ENCODE measurements around the gene ARHGAP22. TPM values are rescaled to one million over a fixed set of nuclear protein-coding genes. Genes with fewer than 3 reads are reported as not detected.

ARHGAP22 gene
- total and polyA plus RNA-seq, 2 experiments from 2014 or later, result 4.8 to 10.7 TPM

GRCh38 chr10:48555310-48556042 is 49.4 kb downstream of the ARHGAP22 start:
- Histone ChIP-seq H4K20me1 (replicated peaks; ENCODE audit: insufficient read depth) (no peaks in the 10 kb centered on the region), H3K4me2 (no peak overlapping the region), H3K36me3 (ENCODE audit: insufficient read depth) (no peaks in the 10 kb centered on the region), H3K4me1 (ENCODE audit: insufficient read depth) (no peaks in the 10 kb centered on the region), H3K27me3 (ENCODE audit: insufficient read depth) (no peaks in the 10 kb centered on the region), H3K79me2 (replicated peaks; ENCODE audit: insufficient read depth) (no peaks in the 10 kb centered on the region), H3K4me3 (no peak overlapping the region), H3F3A (replicated peaks; ENCODE audit: low read depth) (no peaks in the 10 kb centered on the region), H3K27ac (ENCODE audit: low read depth) (no peak overlapping the region), H2AFZ (no peak overlapping the region), H3K9me2 (ENCODE audit: insufficient read depth) (no peaks in the 10 kb centered on the region)
- Mint-ChIP-seq H3K27me3 (ENCODE audit: insufficient read depth, low read depth, poor library complexity) (peaks cover 6% of the 10 kb centered on the region), H3K4me3 (no peak overlapping the region), H3K9me3 (no peaks in the 10 kb centered on the region), H3K27ac (no peak overlapping the region), H3K36me3 (ENCODE audit: low read depth) (no peaks in the 10 kb centered on the region), H3K4me1 (peaks cover 13% of the 10 kb centered on the region; the same call in 2 of the 3 replicates)
- ATAC-seq, result peak; percentile 20; the same call in 2 of the 3 replicates
- no peak for DNase-seq (ENCODE audit: low spot score)
- 0 out of 4 replicates have a peak, but pooled peaks of 1 of the 2 experiments have one; percentile 24 for TF ChIP-seq CTCF (conservative IDR thresholded peaks at IDR 0.05; ENCODE audit: low read depth in 2 of 2)
- no peak for TF ChIP-seq JUNB (IDR thresholded peaks at IDR 0.05; ENCODE audit: unreplicated experiment)
- no peak for TF ChIP-seq NANOG (IDR thresholded peaks at IDR 0.05; ENCODE audit: borderline replicate concordance)
- TF ChIP-seq, protein P1, sequence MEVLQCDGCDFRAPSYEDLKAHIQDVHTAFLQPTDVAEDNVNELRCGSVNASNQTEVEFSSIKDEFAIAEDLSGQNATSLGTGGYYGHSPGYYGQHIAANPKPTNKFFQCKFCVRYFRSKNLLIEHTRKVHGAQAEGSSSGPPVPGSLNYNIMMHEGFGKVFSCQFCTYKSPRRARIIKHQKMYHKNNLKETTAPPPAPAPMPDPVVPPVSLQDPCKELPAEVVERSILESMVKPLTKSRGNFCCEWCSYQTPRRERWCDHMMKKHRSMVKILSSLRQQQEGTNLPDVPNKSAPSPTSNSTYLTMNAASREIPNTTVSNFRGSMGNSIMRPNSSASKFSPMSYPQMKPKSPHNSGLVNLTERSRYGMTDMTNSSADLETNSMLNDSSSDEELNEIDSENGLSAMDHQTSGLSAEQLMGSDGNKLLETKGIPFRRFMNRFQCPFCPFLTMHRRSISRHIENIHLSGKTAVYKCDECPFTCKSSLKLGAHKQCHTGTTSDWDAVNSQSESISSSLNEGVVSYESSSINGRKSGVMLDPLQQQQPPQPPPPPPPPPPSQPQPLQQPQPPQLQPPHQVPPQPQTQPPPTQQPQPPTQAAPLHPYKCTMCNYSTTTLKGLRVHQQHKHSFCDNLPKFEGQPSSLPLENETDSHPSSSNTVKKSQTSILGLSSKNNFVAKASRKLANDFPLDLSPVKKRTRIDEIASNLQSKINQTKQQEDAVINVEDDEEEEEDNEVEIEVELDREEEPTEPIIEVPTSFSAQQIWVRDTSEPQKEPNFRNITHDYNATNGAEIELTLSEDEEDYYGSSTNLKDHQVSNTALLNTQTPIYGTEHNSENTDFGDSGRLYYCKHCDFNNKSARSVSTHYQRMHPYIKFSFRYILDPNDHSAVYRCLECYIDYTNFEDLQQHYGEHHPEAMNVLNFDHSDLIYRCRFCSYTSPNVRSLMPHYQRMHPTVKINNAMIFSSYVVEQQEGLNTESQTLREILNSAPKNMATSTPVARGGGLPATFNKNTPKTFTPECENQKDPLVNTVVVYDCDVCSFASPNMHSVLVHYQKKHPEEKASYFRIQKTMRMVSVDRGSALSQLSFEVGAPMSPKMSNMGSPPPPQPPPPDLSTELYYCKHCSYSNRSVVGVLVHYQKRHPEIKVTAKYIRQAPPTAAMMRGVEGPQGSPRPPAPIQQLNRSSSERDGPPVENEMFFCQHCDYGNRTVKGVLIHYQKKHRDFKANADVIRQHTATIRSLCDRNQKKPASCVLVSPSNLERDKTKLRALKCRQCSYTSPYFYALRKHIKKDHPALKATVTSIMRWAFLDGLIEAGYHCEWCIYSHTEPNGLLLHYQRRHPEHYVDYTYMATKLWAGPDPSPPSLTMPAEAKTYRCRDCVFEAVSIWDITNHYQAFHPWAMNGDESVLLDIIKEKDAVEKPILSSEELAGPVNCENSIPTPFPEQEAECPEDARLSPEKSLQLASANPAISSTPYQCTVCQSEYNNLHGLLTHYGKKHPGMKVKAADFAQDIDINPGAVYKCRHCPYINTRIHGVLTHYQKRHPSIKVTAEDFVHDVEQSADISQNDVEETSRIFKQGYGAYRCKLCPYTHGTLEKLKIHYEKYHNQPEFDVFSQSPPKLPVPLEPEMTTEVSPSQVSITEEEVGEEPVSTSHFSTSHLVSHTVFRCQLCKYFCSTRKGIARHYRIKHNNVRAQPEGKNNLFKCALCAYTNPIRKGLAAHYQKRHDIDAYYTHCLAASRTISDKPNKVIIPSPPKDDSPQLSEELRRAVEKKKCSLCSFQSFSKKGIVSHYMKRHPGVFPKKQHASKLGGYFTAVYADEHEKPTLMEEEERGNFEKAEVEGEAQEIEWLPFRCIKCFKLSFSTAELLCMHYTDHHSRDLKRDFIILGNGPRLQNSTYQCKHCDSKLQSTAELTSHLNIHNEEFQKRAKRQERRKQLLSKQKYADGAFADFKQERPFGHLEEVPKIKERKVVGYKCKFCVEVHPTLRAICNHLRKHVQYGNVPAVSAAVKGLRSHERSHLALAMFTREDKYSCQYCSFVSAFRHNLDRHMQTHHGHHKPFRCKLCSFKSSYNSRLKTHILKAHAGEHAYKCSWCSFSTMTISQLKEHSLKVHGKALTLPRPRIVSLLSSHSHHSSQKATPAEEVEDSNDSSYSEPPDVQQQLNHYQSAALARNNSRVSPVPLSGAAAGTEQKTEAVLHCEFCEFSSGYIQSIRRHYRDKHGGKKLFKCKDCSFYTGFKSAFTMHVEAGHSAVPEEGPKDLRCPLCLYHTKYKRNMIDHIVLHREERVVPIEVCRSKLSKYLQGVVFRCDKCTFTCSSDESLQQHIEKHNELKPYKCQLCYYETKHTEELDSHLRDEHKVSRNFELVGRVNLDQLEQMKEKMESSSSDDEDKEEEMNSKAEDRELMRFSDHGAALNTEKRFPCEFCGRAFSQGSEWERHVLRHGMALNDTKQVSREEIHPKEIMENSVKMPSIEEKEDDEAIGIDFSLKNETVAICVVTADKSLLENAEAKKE (CRISPR knock-in tag; IDR thresholded peaks at IDR 0.05), result no peak
- no peak for TF ChIP-seq CREB1 (CRISPR knock-in tag; IDR thresholded peaks at IDR 0.05; ENCODE audit: low read depth)
- no peak for TF ChIP-seq ZNF331 (CRISPR knock-in tag; IDR thresholded peaks at IDR 0.05; ENCODE audit: low read depth)
- no peak for TF ChIP-seq REST (IDR thresholded peaks at IDR 0.05; ENCODE audit: unreplicated experiment)

Data from GM23338 (cell line).